Measurements from ENCODE around the gene ATP9B.
"Not testable (repeated sequence)": the region's sequence is repeated elsewhere in the genome, so short reads cannot be mapped to it uniquely, and the experiment has no call there.

The ATP9B gene

GRCh38 chr18:79278896-79279295 lies 209.7 kb downstream of the ATP9B start:
- Histone ChIP-seq H3K4me2 (ENCODE audit: low read depth, low read length, poor library complexity, severe bottlenecking) (no peak overlapping the region), H3F3A (ENCODE audit: low read depth) (no peaks in the 10 kb centered on the region), H3K79me2 (ENCODE audit: insufficient read depth, low read length) (no peaks in the 10 kb centered on the region), H3K9ac (ENCODE audit: low read depth, low read length, poor library complexity, severe bottlenecking) (no peak overlapping the region), H3K9me2 (replicated peaks; ENCODE audit: low read depth, low read length) (no peaks in the 10 kb centered on the region), H3K9me3 (ENCODE audit: insufficient read depth, low read depth, low read length) (no peaks in the 10 kb centered on the region), H3K36me3 (ENCODE audit: insufficient read depth, low read length) (no peaks in the 10 kb centered on the region; the same call in 1 of the 2 replicates), H4K20me1 (ENCODE audit: insufficient read depth, low read length, poor library complexity, severe bottlenecking) (no peaks in the 10 kb centered on the region), H3K4me3 (ENCODE audit: low read length, poor library complexity, severe bottlenecking) (no peak overlapping the region), H2AFZ (ENCODE audit: low read length) (no peak overlapping the region), H3K4me1 (ENCODE audit: insufficient read depth, low read length, poor library complexity, severe bottlenecking) (peaks cover 18% of the 10 kb centered on the region), H3K27me3 (ENCODE audit: insufficient read depth, low read length, poor library complexity, severe bottlenecking) (no peaks in the 10 kb centered on the region)
- no peak for TF ChIP-seq EZH2phosphoT487 (IDR thresholded peaks at IDR 0.05; ENCODE audit: borderline replicate concordance)

GRCh38 chr18:79283131-79283810 lies 214.1 kb downstream of the ATP9B start:
- Histone ChIP-seq H3K4me1 (ENCODE audit: insufficient read depth, low read length, poor library complexity, severe bottlenecking) (no peaks in the 10 kb centered on the region), H3K27me3 (ENCODE audit: insufficient read depth, low read length, poor library complexity, severe bottlenecking) (no peaks in the 10 kb centered on the region), H3K9me3 (ENCODE audit: insufficient read depth, low read depth, low read length) (no peaks in the 10 kb centered on the region), H2AFZ (ENCODE audit: low read length) (no peak overlapping the region), H3K9me2 (replicated peaks; ENCODE audit: low read depth, low read length) (no peaks in the 10 kb centered on the region), H3F3A (ENCODE audit: low read depth) (no peaks in the 10 kb centered on the region), H4K20me1 (ENCODE audit: insufficient read depth, low read length, poor library complexity, severe bottlenecking) (no peaks in the 10 kb centered on the region), H3K9ac (ENCODE audit: low read depth, low read length, poor library complexity, severe bottlenecking) (no peak overlapping the region), H3K4me3 (ENCODE audit: low read length, poor library complexity, severe bottlenecking) (no peak overlapping the region), H3K4me2 (ENCODE audit: low read depth, low read length, poor library complexity, severe bottlenecking) (no peak overlapping the region), H3K79me2 (ENCODE audit: insufficient read depth, low read length) (no peaks in the 10 kb centered on the region), H3K36me3 (ENCODE audit: insufficient read depth, low read length) (no peaks in the 10 kb centered on the region; the same call in 1 of the 2 replicates)
- no peak for TF ChIP-seq EZH2phosphoT487 (IDR thresholded peaks at IDR 0.05; ENCODE audit: borderline replicate concordance)
- no peak for TF ChIP-seq CTCF (conservative IDR thresholded peaks at IDR 0.05; ENCODE audit: low read length)

- no peaks in the 10 kb centered on the region for H3K9me2 ChIP-seq (replicated peaks; ENCODE audit: low read depth, low read length)
- H3K4me1 ChIP-seq (ENCODE audit: insufficient read depth, low read length, poor library complexity, severe bottlenecking): no peaks in the 10 kb centered on the region
- no peaks in the 10 kb centered on the region for H3F3A ChIP-seq (ENCODE audit: low read depth)
- H3K4me3 ChIP-seq (ENCODE audit: low read length, poor library complexity, severe bottlenecking): no peak overlapping the region
- no peak overlapping the region for H2AFZ ChIP-seq (ENCODE audit: low read length)
- H3K36me3 ChIP-seq (ENCODE audit: insufficient read depth, low read length): no peaks in the 10 kb centered on the region; the same call in 1 of the 2 replicates
- no peaks in the 10 kb centered on the region for H4K20me1 ChIP-seq (ENCODE audit: insufficient read depth, low read length, poor library complexity, severe bottlenecking)
- no peak overlapping the region for H3K4me2 ChIP-seq (ENCODE audit: low read depth, low read length, poor library complexity, severe bottlenecking)
- no peaks in the 10 kb centered on the region for H3K27me3 ChIP-seq (ENCODE audit: insufficient read depth, low read length, poor library complexity, severe bottlenecking)
- no peaks in the 10 kb centered on the region for H3K79me2 ChIP-seq (ENCODE audit: insufficient read depth, low read length)
- TF ChIP-seq EZH2phosphoT487 (IDR thresholded peaks at IDR 0.05; ENCODE audit: borderline replicate concordance) (no peak), CTCF (conservative IDR thresholded peaks at IDR 0.05; ENCODE audit: low read length) (no peak)
- H3K9ac ChIP-seq (ENCODE audit: low read depth, low read length, poor library complexity, severe bottlenecking): no peak overlapping the region
- no peaks in the 10 kb centered on the region for H3K9me3 ChIP-seq (ENCODE audit: insufficient read depth, low read depth, low read length)
Measured at GRCh38 chr18:79283929-79284328, 214.7 kb downstream of the ATP9B start.

GRCh38 chr18:79285191-79285590 lies 216.0 kb downstream of the ATP9B start:
- not testable (repeated sequence) for H3K27me3 ChIP-seq (ENCODE audit: insufficient read depth, low read length, poor library complexity, severe bottlenecking); H3K9me2 ChIP-seq (replicated peaks; ENCODE audit: low read depth, low read length); H3K36me3 ChIP-seq (ENCODE audit: insufficient read depth, low read length); H2AFZ ChIP-seq (ENCODE audit: low read length); H3K4me3 ChIP-seq (ENCODE audit: low read length, poor library complexity, severe bottlenecking); H3K9me3 ChIP-seq (ENCODE audit: insufficient read depth, low read depth, low read length); H3K4me1 ChIP-seq (ENCODE audit: insufficient read depth, low read length, poor library complexity, severe bottlenecking); H3K4me2 ChIP-seq (ENCODE audit: low read depth, low read length, poor library complexity, severe bottlenecking); H3K9ac ChIP-seq (ENCODE audit: low read depth, low read length, poor library complexity, severe bottlenecking); H4K20me1 ChIP-seq (ENCODE audit: insufficient read depth, low read length, poor library complexity, severe bottlenecking); H3F3A ChIP-seq (ENCODE audit: low read depth); H3K79me2 ChIP-seq (ENCODE audit: insufficient read depth, low read length)

- not testable (repeated sequence) for H3K4me3 ChIP-seq (ENCODE audit: low read length, poor library complexity, severe bottlenecking); H3K9me3 ChIP-seq (ENCODE audit: insufficient read depth, low read depth, low read length); H3K79me2 ChIP-seq (ENCODE audit: insufficient read depth, low read length); H3K9ac ChIP-seq (ENCODE audit: low read depth, low read length, poor library complexity, severe bottlenecking); H2AFZ ChIP-seq (ENCODE audit: low read length); H3F3A ChIP-seq (ENCODE audit: low read depth); H3K9me2 ChIP-seq (replicated peaks; ENCODE audit: low read depth, low read length); H3K4me1 ChIP-seq (ENCODE audit: insufficient read depth, low read length, poor library complexity, severe bottlenecking); H3K36me3 ChIP-seq (ENCODE audit: insufficient read depth, low read length); H4K20me1 ChIP-seq (ENCODE audit: insufficient read depth, low read length, poor library complexity, severe bottlenecking); H3K4me2 ChIP-seq (ENCODE audit: low read depth, low read length, poor library complexity, severe bottlenecking); H3K27me3 ChIP-seq (ENCODE audit: insufficient read depth, low read length, poor library complexity, severe bottlenecking)
Measured at GRCh38 chr18:79290409-79290808, 221.2 kb downstream of the ATP9B start.

Data from Loucy (cell line).